Stimulated activated memory B cell treated with anti-CD40 and anti-IgM and Interleukin-4, amounts not matched to agents 10 μg/mL and 1 μg/mL and 100 μg/mL, for 72 hours (primary cell): ENCODE results near the gene RPL38.

Experiments
- ATAC-seq: fragments of 150-1000 bp; cut with Tn5 transposase; 2 replicates; pipeline ENCODE4 v1.10.0; 2021
- H3K27ac Mint-ChIP-seq: one replicate; pipeline ENCODE4 v1.8.0; 2022; ENCODE audit warnings: mild to moderate bottlenecking, mixed read lengths
- H3K27me3 Mint-ChIP-seq: one replicate; pipeline ENCODE4 v1.8.0; 2022; ENCODE audit warnings: mixed read lengths
- H3K36me3 Mint-ChIP-seq: one replicate; pipeline ENCODE4 v1.8.0; 2022; ENCODE audit warnings: mixed read lengths
- H3K4me1 Mint-ChIP-seq: one replicate; pipeline ENCODE4 v1.8.0; 2022; ENCODE audit warnings: mixed read lengths
- H3K4me3 Mint-ChIP-seq: one replicate; pipeline ENCODE4 v1.8.0; 2022; ENCODE audit warnings: mild to moderate bottlenecking, moderate library complexity, mixed read lengths
- H3K9me3 Mint-ChIP-seq: one replicate; pipeline ENCODE4 v1.8.0; 2022; ENCODE audit warnings: mixed read lengths

RPL38 gene

GRCh38 chr17:74223901-74224300, 20.4 kb downstream of the RPL38 start:
- peaks cover 47% of the 10 kb centered on the region for H3K36me3 Mint-ChIP-seq
- H3K27me3 Mint-ChIP-seq, result no peaks in the 10 kb centered on the region
- H3K4me1 Mint-ChIP-seq, result no peaks in the 10 kb centered on the region
- ATAC-seq, result no peak
- H3K4me3 Mint-ChIP-seq, result no peak overlapping the region
- peaks cover 3% of the 10 kb centered on the region for H3K9me3 Mint-ChIP-seq
- no peak overlapping the region for H3K27ac Mint-ChIP-seq

- Mint-ChIP-seq H3K36me3 (peaks cover 44% of the 10 kb centered on the region), H3K27ac (no peak overlapping the region), H3K4me1 (no peaks in the 10 kb centered on the region), H3K4me3 (no peak overlapping the region), H3K9me3 (no peaks in the 10 kb centered on the region), H3K27me3 (no peaks in the 10 kb centered on the region)
- no peak for ATAC-seq
These were observed 21.7 kb downstream of the RPL38 start for GRCh38 chr17:74224959-74225725.

- H3K27ac Mint-ChIP-seq, result no peak overlapping the region
- H3K4me1 Mint-ChIP-seq, result no peaks in the 10 kb centered on the region
- H3K27me3 Mint-ChIP-seq, result no peaks in the 10 kb centered on the region
- peaks cover 44% of the 10 kb centered on the region for H3K36me3 Mint-ChIP-seq
- ATAC-seq, result no peak
- H3K4me3 Mint-ChIP-seq, result no peak overlapping the region
- no peaks in the 10 kb centered on the region for H3K9me3 Mint-ChIP-seq
These were observed 22.8 kb downstream of the RPL38 start for GRCh38 chr17:74226252-74226651.

- H3K4me1 Mint-ChIP-seq, result no peaks in the 10 kb centered on the region
- no peaks in the 10 kb centered on the region for H3K9me3 Mint-ChIP-seq
- no peak overlapping the region for H3K27ac Mint-ChIP-seq
- H3K36me3 Mint-ChIP-seq, result peaks cover 43% of the 10 kb centered on the region
- no peaks in the 10 kb centered on the region for H3K27me3 Mint-ChIP-seq
- no peak overlapping the region for H3K4me3 Mint-ChIP-seq
- no peak for ATAC-seq
These were observed 24.0 kb downstream of the RPL38 start for GRCh38 chr17:74227271-74228080.

- H3K27me3 Mint-ChIP-seq, result no peaks in the 10 kb centered on the region
- H3K4me3 Mint-ChIP-seq, result no peak overlapping the region
- H3K4me1 Mint-ChIP-seq, result peaks cover 5% of the 10 kb centered on the region
- H3K9me3 Mint-ChIP-seq, result no peaks in the 10 kb centered on the region
- H3K27ac Mint-ChIP-seq, result no peak overlapping the region
- peaks cover 44% of the 10 kb centered on the region for H3K36me3 Mint-ChIP-seq
- ATAC-seq, result no peak
These were observed 25.0 kb downstream of the RPL38 start for GRCh38 chr17:74228306-74228978.

- H3K36me3 Mint-ChIP-seq, result peaks cover 22% of the 10 kb centered on the region
- no peaks in the 10 kb centered on the region for H3K27me3 Mint-ChIP-seq
- no peak overlapping the region for H3K4me3 Mint-ChIP-seq
- no peak for ATAC-seq
- no peaks in the 10 kb centered on the region for H3K9me3 Mint-ChIP-seq
- peaks cover 14% of the 10 kb centered on the region for H3K4me1 Mint-ChIP-seq
- H3K27ac Mint-ChIP-seq, result no peak overlapping the region
These were observed 27.4 kb downstream of the RPL38 start for GRCh38 chr17:74230896-74231295.

GRCh38 chr17:74231928-74232907, 28.7 kb downstream of the RPL38 start:
- Mint-ChIP-seq H3K36me3 (peaks cover 16% of the 10 kb centered on the region), H3K9me3 (no peaks in the 10 kb centered on the region)
- no peak for ATAC-seq

GRCh38 chr17:74233937-74234336, 30.5 kb downstream of the RPL38 start:
- H3K9me3 Mint-ChIP-seq, result no peaks in the 10 kb centered on the region
- H3K4me1 Mint-ChIP-seq, result peaks cover 14% of the 10 kb centered on the region
- no peaks in the 10 kb centered on the region for H3K27me3 Mint-ChIP-seq
- no peak overlapping the region for H3K27ac Mint-ChIP-seq
- H3K4me3 Mint-ChIP-seq, result no peak overlapping the region
- no peak for ATAC-seq
- peaks cover 18% of the 10 kb centered on the region for H3K36me3 Mint-ChIP-seq

More at GRCh38 chr17:74231928-74232907, 28.7 kb downstream of the RPL38 start:
- Mint-ChIP-seq H3K4me1 (peaks cover 14% of the 10 kb centered on the region), H3K27me3 (no peaks in the 10 kb centered on the region), H3K4me3 (no peak overlapping the region), H3K27ac (no peak overlapping the region)

GRCh38 chr17:74234486-74234885, 31.0 kb downstream of the RPL38 start:
- Mint-ChIP-seq H3K27me3 (no peaks in the 10 kb centered on the region), H3K9me3 (no peaks in the 10 kb centered on the region), H3K4me1 (peaks cover 14% of the 10 kb centered on the region), H3K36me3 (peaks cover 16% of the 10 kb centered on the region), H3K4me3 (no peak overlapping the region), H3K27ac (no peak overlapping the region)
- no peak for ATAC-seq

- H3K9me3 Mint-ChIP-seq, result no peaks in the 10 kb centered on the region
- H3K27ac Mint-ChIP-seq, result peak overlapping the region; percentile 60
- ATAC-seq, result peak; percentile 49
- peak overlapping the region; percentile 52 for H3K4me3 Mint-ChIP-seq
- H3K4me1 Mint-ChIP-seq, result peaks cover 14% of the 10 kb centered on the region
- H3K27me3 Mint-ChIP-seq, result no peaks in the 10 kb centered on the region
- H3K36me3 Mint-ChIP-seq, result peaks cover 13% of the 10 kb centered on the region
These were observed 31.6 kb downstream of the RPL38 start for GRCh38 chr17:74235040-74235581.

GRCh38 chr17:74235911-74236371, 32.5 kb downstream of the RPL38 start:
- H3K4me1 Mint-ChIP-seq, result peaks cover 14% of the 10 kb centered on the region
- H3K27me3 Mint-ChIP-seq, result no peaks in the 10 kb centered on the region
- H3K4me3 Mint-ChIP-seq, result no peak overlapping the region
- ATAC-seq, result no peak
- H3K36me3 Mint-ChIP-seq, result peaks cover 13% of the 10 kb centered on the region
- H3K9me3 Mint-ChIP-seq, result no peaks in the 10 kb centered on the region
- no peak overlapping the region for H3K27ac Mint-ChIP-seq

- Mint-ChIP-seq H3K36me3 (peaks cover 13% of the 10 kb centered on the region), H3K4me1 (peaks cover 14% of the 10 kb centered on the region), H3K27me3 (no peaks in the 10 kb centered on the region), H3K4me3 (no peak overlapping the region), H3K27ac (no peak overlapping the region), H3K9me3 (no peaks in the 10 kb centered on the region)
- no peak for ATAC-seq
These were observed 33.8 kb downstream of the RPL38 start for GRCh38 chr17:74237321-74237720.

GRCh38 chr17:74239172-74239571, 35.7 kb downstream of the RPL38 start:
- Mint-ChIP-seq H3K36me3 (peaks cover 8% of the 10 kb centered on the region), H3K27ac (no peak overlapping the region), H3K4me1 (peaks cover 8% of the 10 kb centered on the region), H3K4me3 (no peak overlapping the region), H3K27me3 (no peaks in the 10 kb centered on the region), H3K9me3 (no peaks in the 10 kb centered on the region)
- no peak for ATAC-seq

GRCh38 chr17:74240618-74241205, 37.2 kb downstream of the RPL38 start:
- H3K27me3 Mint-ChIP-seq, result no peaks in the 10 kb centered on the region
- H3K9me3 Mint-ChIP-seq, result no peaks in the 10 kb centered on the region
- H3K4me3 Mint-ChIP-seq, result no peak overlapping the region
- no peak for ATAC-seq
- H3K27ac Mint-ChIP-seq, result no peak overlapping the region
- H3K4me1 Mint-ChIP-seq, result no peaks in the 10 kb centered on the region
- peaks cover 10% of the 10 kb centered on the region for H3K36me3 Mint-ChIP-seq
